Epithelial cell of esophagus (primary cell): Measurements from ENCODE around the gene MYLK4.

ENCODE experiments used
- DNase-seq: peaks from one replicate; pipeline ENCODE4 v3.0.0; 2010; ENCODE audit warnings: low read depth
- H3K4me3 ChIP-seq: 2 replicates; pipeline ENCODE4 v1.5.1; 2011; ENCODE audit warnings: mild to moderate bottlenecking, low read length, control low read depth
- CTCF ChIP-seq: IDR thresholded peaks from 2 replicates; pipeline ENCODE4 v1.5.1; 2011; ENCODE audit warnings: low read depth, mild to moderate bottlenecking, low read length, control low read depth, inconsistent platforms; ENCODE audit not compliant: insufficient read depth; ENCODE audit errors: missing control alignments

The MYLK4 gene

GRCh38 chr6:2615251-2615650 lies 135.5 kb downstream of the MYLK4 start:
- TF ChIP-seq CTCF, result no peak
- H3K4me3 ChIP-seq, result no peak overlapping the region
- no peak for DNase-seq

- TF ChIP-seq CTCF, result no peak
- no peak for DNase-seq
Observed at GRCh38 chr6:2614846-2615245, 135.9 kb downstream of the MYLK4 start.

GRCh38 chr6:2614155-2614554 lies 136.6 kb downstream of the MYLK4 start:
- DNase-seq, result no peak
- no peak overlapping the region for H3K4me3 ChIP-seq
- no peak for TF ChIP-seq CTCF

More at GRCh38 chr6:2614846-2615245, 135.9 kb downstream of the MYLK4 start:
- H3K4me3 ChIP-seq, result no peak overlapping the region
